ENCODE results near the gene CFAP97D1. TPM values are rescaled to one million over a fixed set of nuclear protein-coding genes. Genes with fewer than 3 reads are reported as not detected.

Gene CFAP97D1
- total and polyA plus RNA-seq, 10 of the 15 experiments (the other 5 are each of a cell fraction or from before 2014, with no cell fraction given), result 0.13 TPM; not detected in 9

GRCh38 chr17:43760254-43760852 is 19.9 kb upstream of the CFAP97D1 start:
- no peaks in the 10 kb centered on the region for H3K9me3 ChIP-seq (replicated peaks; ENCODE audit: control insufficient read depth, insufficient read depth, low read length)
- H3K4me2 ChIP-seq (ENCODE audit: control insufficient read depth, insufficient read depth), result no peak overlapping the region
- 16% methylated on average over 10 of the region's 10 CpGs for WGBS (ENCODE audit: insufficient coverage, insufficient replicate concordance, low lambda C conversion rate, missing lambda C conversion rate)
- no peaks in the 10 kb centered on the region for H3K79me2 ChIP-seq (ENCODE audit: control insufficient read depth, insufficient read depth, low read length)
- peaks cover 5 to 6% of the 10 kb centered on the region in 2 experiments for H3K27me3 ChIP-seq (replicated peaks in 1 of 2; ENCODE audit: control insufficient read depth in 2 of 2, insufficient read depth in 2 of 2, low read length in 1 of 2)
- no peak overlapping the region for H2AFZ ChIP-seq (ENCODE audit: control insufficient read depth, low read depth, low read length)
- no peaks in the 10 kb centered on the region for H3K36me3 ChIP-seq (ENCODE audit: control insufficient read depth in 2 of 2, insufficient read depth in 2 of 2, low read length in 1 of 2)
- FAIRE-seq (peak; percentile 100), ATAC-seq (peak; percentile 96), DNase-seq (ENCODE audit: low read depth, low spot score) (peak; percentile 53)
- H3K9ac ChIP-seq (ENCODE audit: control insufficient read depth, insufficient read depth, low read length), result no peak overlapping the region
- no peak overlapping the region for H3K4me3 ChIP-seq
- H4K20me1 ChIP-seq (ENCODE audit: control insufficient read depth, insufficient read depth), result no peaks in the 10 kb centered on the region
- no TSS peak for BruUV-seq (replicated peaks)
- ChIA-PET RAD21 (ENCODE audit: unreplicated experiment) (interaction anchor here (0.8 to 11.0 kb wide), 8 partner anchors 10 to 292 kb away, joined by 3 to 171 read pairs (median 6); no protein-coding TSS in a partner anchor), POLR2A (interaction anchor here (0.8 kb wide), 1 partner anchor 63 kb away, joined by 3 read pairs; no protein-coding TSS in a partner anchor), CTCF (interaction anchor here (0.7 to 14.6 kb wide), 20 partner anchors 9 to 372 kb away, joined by 3 to 515 read pairs (median 4); no protein-coding TSS in a partner anchor), SMC1A (ENCODE audit: uncharacterized antibody, unreplicated experiment) (interaction anchor here (0.9 to 7.4 kb wide), 11 partner anchors 52 to 186 kb away, joined by 3 to 171 read pairs (median 4); no protein-coding TSS in a partner anchor)
- in situ Hi-C loops (cut with MboI), result loop anchor here (5.0 kb wide), 2 partner anchors 63 to 183 kb away; no protein-coding TSS in a partner anchor
- intact Hi-C loops (cut with micrococcal nuclease; ENCODE audit: unreplicated experiment), result loop anchor here (1.0 to 5.0 kb wide), 3 partner anchors 66 to 368 kb away; no protein-coding TSS in a partner anchor
- no peaks in the 10 kb centered on the region for H3K4me1 ChIP-seq (ENCODE audit: control insufficient read depth, insufficient read depth, low read length)
- H3K27ac ChIP-seq (ENCODE audit: control insufficient read depth, insufficient read depth), result no peak overlapping the region
- TF ChIP-seq IRF3 (IDR thresholded peaks at IDR 0.05), result no peak
- no peak for TF ChIP-seq NR2C2 (IDR thresholded peaks at IDR 0.05; ENCODE audit: borderline replicate concordance, control insufficient read depth, insufficient read length, low read depth)
- no peak for TF ChIP-seq IRF5 (IDR thresholded peaks at IDR 0.05; ENCODE audit: borderline replicate concordance)
- TF ChIP-seq CREB1 (IDR thresholded peaks at IDR 0.05; ENCODE audit: low read depth), result no peak
- TF ChIP-seq EZH2 (IDR thresholded peaks at IDR 0.05; ENCODE audit: borderline replicate concordance, control insufficient read depth, low read depth, low read length), result no peak
- TF ChIP-seq SP1 (IDR thresholded peaks at IDR 0.05; ENCODE audit: low read depth, low read length), result no peak
- TF ChIP-seq, protein P1, sequence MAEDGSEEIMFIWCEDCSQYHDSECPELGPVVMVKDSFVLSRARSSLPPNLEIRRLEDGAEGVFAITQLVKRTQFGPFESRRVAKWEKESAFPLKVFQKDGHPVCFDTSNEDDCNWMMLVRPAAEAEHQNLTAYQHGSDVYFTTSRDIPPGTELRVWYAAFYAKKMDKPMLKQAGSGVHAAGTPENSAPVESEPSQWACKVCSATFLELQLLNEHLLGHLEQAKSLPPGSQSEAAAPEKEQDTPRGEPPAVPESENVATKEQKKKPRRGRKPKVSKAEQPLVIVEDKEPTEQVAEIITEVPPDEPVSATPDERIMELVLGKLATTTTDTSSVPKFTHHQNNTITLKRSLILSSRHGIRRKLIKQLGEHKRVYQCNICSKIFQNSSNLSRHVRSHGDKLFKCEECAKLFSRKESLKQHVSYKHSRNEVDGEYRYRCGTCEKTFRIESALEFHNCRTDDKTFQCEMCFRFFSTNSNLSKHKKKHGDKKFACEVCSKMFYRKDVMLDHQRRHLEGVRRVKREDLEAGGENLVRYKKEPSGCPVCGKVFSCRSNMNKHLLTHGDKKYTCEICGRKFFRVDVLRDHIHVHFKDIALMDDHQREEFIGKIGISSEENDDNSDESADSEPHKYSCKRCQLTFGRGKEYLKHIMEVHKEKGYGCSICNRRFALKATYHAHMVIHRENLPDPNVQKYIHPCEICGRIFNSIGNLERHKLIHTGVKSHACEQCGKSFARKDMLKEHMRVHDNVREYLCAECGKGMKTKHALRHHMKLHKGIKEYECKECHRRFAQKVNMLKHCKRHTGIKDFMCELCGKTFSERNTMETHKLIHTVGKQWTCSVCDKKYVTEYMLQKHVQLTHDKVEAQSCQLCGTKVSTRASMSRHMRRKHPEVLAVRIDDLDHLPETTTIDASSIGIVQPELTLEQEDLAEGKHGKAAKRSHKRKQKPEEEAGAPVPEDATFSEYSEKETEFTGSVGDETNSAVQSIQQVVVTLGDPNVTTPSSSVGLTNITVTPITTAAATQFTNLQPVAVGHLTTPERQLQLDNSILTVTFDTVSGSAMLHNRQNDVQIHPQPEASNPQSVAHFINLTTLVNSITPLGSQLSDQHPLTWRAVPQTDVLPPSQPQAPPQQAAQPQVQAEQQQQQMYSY (CRISPR knock-in tag; IDR thresholded peaks at IDR 0.05), result no peak
- TF ChIP-seq RELA (IDR thresholded peaks at IDR 0.05; ENCODE audit: borderline replicate concordance, partially characterized antibody), result no peak
- no peak for TF ChIP-seq CEBPB (IDR thresholded peaks at IDR 0.05; ENCODE audit: borderline replicate concordance in 1 of 2, low read depth in 2 of 2, low read length in 2 of 2)
- TF ChIP-seq, protein P2, sequence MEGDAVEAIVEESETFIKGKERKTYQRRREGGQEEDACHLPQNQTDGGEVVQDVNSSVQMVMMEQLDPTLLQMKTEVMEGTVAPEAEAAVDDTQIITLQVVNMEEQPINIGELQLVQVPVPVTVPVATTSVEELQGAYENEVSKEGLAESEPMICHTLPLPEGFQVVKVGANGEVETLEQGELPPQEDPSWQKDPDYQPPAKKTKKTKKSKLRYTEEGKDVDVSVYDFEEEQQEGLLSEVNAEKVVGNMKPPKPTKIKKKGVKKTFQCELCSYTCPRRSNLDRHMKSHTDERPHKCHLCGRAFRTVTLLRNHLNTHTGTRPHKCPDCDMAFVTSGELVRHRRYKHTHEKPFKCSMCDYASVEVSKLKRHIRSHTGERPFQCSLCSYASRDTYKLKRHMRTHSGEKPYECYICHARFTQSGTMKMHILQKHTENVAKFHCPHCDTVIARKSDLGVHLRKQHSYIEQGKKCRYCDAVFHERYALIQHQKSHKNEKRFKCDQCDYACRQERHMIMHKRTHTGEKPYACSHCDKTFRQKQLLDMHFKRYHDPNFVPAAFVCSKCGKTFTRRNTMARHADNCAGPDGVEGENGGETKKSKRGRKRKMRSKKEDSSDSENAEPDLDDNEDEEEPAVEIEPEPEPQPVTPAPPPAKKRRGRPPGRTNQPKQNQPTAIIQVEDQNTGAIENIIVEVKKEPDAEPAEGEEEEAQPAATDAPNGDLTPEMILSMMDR (IDR thresholded peaks at IDR 0.05 in 2 of 3, conservative IDR thresholded peaks at IDR 0.05 in 1 of 3; ENCODE audit: control insufficient read depth in 2 of 3, extremely low read depth in 1 of 3, insufficient read depth in 1 of 3, low read depth in 3 of 3, low read length in 3 of 3), result peak; percentile 95 to 100 (median 100); a peak in 5 of 6 replicates

Data from GM12878 (cell line).